SK-N-SH treated with all-trans-retinoic acid at 6 μM for 48 hours (cell line): ENCODE results near the gene MTCL3.

Source experiments
- BACH2 ChIP-seq: fragments of 250-450 bp; sonication (Bioruptor Pico); IDR thresholded peaks from 2 replicates; pipeline ENCODE4 v1.9.0; 2021; ENCODE audit warnings: mild to moderate bottlenecking, borderline replicate concordance
- CREB5 ChIP-seq: fragments of 250-450 bp; sonication (Bioruptor Pico); IDR thresholded peaks from 2 replicates; pipeline ENCODE4 v1.5.1; 2020; ENCODE audit warnings: low read depth, mild to moderate bottlenecking, moderate library complexity
- ZNF8 ChIP-seq: fragments of 450-650 bp; formaldehyde crosslinking; IDR thresholded peaks from 2 replicates; pipeline ENCODE4 v1.5.0; 2020; ENCODE audit warnings: mild to moderate bottlenecking, moderate library complexity

GRCh38 chr6:127520066-127520465 lies 931 bp upstream of the MTCL3 start:
- TF ChIP-seq BACH2 (CRISPR knock-in tag) (no peak), CREB5 (CRISPR knock-in tag) (no peak), ZNF8 (CRISPR knock-in tag) (no peak)
